Activated naive CD4-positive, alpha-beta T cell treated with Interleukin-2 at 50 U/mL for 16 hours (primary cell): ENCODE measurements around the gene ANOS1.
A peak's percentile ranks its signal among the peaks of the same experiment; 100 is the strongest.
"Not testable (repeated sequence)": the region's sequence is repeated elsewhere in the genome, so short reads cannot be mapped to it uniquely, and the experiment has no call there.

Experiments used
- DNase-seq: peaks from one replicate; pipeline ENCODE4 v3.0.0-alpha.2; 2020

ANOS1 gene, protein sequence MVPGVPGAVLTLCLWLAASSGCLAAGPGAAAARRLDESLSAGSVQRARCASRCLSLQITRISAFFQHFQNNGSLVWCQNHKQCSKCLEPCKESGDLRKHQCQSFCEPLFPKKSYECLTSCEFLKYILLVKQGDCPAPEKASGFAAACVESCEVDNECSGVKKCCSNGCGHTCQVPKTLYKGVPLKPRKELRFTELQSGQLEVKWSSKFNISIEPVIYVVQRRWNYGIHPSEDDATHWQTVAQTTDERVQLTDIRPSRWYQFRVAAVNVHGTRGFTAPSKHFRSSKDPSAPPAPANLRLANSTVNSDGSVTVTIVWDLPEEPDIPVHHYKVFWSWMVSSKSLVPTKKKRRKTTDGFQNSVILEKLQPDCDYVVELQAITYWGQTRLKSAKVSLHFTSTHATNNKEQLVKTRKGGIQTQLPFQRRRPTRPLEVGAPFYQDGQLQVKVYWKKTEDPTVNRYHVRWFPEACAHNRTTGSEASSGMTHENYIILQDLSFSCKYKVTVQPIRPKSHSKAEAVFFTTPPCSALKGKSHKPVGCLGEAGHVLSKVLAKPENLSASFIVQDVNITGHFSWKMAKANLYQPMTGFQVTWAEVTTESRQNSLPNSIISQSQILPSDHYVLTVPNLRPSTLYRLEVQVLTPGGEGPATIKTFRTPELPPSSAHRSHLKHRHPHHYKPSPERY

DNA sequence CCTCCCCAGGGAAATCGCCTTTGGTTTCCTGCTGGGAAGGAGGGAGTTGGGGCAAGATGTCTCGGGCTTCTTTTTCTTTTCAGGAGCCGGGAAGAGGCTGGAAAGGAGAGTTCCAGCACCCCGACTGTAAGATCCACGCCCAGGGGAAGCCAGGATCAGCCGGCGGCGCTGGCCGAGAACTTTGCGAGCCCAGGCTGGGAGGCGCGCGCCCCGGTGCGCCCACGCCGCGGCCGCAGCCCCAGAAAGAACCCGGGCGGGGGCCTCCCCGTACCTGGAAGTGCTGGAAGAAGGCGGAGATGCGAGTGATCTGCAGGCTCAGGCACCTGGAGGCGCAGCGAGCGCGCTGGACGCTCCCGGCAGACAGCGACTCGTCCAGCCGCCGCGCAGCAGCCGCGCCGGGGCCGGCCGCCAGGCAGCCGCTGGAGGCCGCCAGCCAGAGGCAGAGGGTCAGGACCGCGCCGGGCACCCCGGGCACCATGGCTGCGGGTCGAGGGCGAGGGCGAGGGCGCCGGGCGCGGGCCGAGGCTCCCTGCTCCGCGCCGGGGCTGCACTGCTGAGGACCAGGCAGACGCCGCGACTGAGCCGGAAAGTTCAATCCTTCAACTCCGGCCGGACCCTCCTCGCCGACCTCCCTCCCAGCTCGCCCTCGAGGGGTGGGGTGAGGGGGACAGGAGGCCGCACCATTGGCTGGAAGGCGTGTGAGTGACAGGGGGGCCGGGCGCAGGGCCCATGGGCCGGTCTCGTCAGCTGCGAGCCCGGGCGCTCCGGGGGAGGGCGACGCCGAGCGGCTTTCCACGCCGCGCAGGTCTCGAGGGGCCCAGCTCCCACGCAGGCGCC, at the start of gene ANOS1:
TSS of gene ANOS1 (minus strand) at position 579 of the 837 bp plus-strand sequence. CDS start at position 478, 101 bp downstream.
- DNase-seq: no peak

DNA sequence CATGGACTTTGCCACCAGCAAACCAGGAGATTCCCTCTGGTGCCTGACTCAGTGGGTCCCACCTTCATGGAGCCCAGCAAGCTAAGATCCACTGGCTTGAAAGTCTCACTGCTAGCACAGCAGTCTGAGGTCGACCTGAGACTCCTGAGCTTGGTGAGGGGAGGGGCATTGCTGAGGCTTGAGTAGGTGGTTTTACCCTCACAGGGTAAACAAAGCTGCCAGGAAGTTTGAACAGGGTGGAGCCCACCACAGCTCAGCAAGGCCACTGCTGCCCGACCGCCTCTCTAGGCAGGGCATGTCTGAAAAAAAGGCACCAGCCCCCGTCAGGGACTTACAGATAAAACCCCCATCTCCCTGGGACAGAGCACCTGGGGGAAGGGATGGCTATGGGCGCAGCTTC, 41.2 kb upstream of the ANOS1 start:
- no peak for DNase-seq

- DNase-seq: no peak
Measured at GRCh38 chrX:8760021-8760420, 28.1 kb upstream of the ANOS1 start.

GRCh38 chrX:8758706-8759105, 26.8 kb upstream of the ANOS1 start:
- DNase-seq: not testable (repeated sequence)

DNA sequence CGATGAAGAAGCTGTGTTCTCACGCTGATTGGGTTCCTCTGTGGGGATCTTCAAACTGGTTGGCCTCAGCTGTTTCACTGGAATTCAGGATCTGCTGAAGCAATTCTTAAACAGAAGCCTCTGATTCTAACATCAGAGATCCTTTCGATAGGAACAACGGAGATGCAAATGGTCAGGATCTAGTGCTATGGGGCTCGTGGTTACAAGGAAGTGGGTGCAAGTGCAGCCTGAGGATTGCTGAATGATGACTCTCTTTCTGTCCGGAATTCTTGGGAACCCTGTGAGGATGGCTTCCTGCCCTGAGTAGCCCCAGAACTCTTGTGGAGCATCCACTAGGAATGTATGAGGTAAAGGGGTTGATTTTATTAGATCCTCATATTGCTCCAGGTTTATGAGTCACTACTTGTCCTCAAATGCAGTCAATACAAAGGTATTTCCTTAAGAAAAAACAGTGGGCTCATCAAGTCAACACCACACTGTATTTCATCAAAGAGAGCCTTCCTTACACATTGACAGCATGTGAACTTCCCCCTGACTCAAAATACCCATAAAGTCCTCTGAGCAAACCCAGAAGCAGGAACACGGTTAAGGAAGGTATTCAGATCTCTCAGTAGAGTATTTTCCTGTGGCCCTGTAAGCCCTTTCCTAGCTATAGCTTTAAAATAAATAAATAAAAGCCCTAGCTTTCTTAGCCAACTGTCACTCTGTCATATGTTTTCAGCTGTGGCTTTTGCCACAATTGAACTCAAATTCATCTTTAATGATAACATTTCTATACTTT, 25.9 kb upstream of the ANOS1 start:
- DNase-seq: not testable (repeated sequence)

- DNase-seq: no peak
Measured at GRCh38 chrX:8755813-8756212, 23.9 kb upstream of the ANOS1 start.

GRCh38 chrX:8755116-8755515, 23.2 kb upstream of the ANOS1 start:
- no peak for DNase-seq

DNA sequence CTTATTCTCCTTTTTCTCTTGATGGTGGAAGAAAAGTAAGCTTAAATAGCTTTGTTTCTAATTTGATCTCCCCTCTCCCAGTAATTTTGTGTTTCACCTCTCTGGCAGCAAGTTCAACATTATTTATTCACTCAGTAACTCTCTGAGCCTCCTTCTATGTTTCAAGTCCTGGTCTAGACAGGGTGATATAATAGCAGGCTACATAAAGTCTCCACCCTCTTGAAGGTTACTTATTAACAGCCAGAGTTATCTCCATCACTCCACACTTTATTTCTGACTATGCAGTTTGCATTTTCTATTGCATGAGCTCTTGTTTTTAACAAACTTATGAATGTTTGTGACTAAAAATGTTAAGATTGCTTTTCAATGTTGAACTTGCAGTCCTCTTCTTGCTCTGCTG, 17.8 kb upstream of the ANOS1 start:
- DNase-seq: no peak

GRCh38 chrX:8748855-8749254, 16.9 kb upstream of the ANOS1 start:
- no peak for DNase-seq

DNA sequence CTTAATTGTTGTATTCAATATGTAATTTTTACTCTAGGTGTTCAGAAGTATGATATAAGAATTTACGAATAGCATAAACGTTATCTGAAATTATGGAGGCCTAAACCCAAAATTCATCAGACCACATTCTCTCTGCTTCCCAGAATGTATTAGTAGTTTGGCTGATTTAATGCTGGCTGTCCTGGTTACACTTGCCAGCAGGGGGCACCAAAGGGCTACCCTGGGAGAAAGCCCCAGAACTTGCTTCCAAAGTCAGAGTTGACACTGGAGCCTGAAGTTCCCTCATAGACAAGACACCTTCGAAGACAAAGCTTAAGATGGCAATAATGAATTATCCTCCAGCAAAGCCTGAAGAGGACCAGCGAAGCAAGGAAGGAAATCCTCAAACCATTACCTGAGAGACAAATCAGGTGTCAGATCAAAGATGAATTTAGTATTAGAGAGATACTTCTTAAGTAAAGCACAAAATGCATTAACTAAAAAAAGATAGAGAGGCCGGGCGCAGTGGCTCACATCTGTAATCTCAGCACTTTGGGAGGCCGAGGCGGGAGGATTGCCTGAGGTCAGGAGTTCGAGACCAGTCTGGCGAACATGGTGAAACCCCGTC, 11.3 kb upstream of the ANOS1 start:
- peak; percentile 57 for DNase-seq

DNA sequence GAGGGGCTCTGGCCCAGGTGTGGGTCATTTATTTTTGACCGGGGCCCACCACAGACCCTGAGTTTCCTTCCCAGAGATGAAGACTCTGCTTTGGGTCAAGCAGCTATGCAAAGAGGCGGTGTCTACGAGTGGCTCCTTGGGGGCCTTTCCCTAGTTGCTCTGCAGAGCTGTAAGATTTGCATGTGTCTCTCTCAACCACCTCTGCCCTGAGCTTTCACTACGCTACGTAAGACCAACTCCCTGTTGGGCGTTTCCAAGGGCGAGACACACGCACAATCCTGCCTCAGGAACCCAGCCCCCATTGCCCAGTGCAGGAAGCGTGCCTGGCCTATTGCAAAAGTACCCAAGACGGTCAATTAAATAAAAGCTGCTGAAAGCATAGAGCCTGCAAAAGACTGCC, 10.0 kb upstream of the ANOS1 start:
- DNase-seq: no peak

DNA sequence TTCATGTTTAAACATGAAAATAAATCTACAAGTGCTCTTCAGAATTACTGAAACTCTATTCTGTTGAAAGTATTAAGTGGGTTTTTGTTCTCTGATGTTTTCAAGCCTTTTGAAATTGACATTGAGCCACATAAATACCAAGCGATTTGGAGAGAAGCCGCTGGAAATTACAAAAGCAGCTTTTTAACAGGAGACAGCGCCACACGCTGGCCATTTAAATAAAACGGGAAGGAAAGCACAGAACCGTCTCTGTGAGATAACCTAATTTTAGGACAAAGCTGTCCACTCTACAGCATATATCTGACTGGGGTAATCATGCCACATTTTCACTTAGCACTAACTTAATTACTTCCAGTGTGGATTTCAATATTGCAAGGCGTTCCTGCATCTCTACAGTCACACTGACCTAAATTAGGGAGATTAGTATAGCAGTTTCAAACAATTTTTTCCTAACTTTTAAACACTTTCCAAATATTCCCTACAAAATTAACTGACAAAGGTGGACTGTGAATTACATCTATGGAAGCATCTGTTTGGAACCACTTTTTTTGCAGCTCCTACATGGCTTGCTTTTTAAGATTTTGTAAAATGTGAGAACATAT, 6.8 kb upstream of the ANOS1 start:
- peak; percentile 3 for DNase-seq

GRCh38 chrX:8737883-8738282, 5.9 kb upstream of the ANOS1 start:
- DNase-seq: no peak

DNA sequence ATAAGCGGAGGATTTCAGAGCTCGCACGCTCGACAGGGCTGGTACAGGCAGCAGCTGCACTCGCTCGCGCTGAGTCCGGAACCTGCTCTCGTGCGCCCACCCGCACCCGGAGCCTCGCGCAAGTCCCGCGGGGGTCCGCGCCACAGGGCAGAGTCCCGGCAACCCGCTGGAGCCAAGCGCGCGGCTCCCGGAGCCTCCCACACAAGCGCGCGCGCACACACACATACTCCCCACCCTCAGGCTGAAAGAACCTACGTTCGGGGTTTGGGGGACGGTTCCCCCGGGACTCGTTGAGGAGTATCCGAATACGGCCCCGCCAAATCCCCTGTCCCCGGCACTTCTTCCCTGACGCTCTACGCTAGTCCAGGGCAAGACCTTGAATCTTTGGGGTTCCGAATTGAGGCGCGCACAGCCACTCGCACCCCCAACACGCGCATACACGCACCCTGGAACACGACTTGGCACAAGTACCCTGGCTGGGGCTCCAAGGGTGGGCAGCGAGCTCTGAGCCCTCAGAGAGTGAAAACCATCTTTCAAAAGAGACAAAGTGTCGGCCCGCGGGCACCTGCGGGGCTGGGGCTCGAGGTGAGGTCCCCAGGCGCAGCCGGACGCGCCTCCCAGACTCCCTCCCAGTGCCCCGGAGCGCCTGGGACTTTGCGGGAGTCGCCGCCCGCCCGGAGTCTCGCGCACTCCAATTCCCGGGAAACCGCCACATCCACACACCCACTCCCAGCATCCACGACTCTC, 952 bp downstream of the ANOS1 start:
- no peak for DNase-seq

DNA sequence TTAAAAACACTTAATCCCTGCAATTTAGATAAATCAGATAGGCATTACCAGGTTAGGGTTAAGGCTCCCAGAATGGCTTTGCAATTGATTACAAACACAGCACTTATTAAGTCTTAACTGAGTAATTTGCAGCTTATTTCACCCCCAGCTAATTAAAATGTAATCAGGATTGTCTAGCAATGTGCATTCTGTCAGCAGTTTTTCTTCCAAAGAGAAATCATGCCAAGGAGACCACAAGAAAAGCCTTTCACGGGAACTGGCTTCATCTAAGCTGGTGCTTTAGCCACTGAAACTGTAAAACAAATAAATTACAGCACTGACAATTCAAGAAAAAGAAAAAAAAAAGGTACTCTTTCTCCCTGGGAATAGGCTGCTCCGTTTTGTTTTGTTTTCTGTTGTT, 2.1 kb downstream of the ANOS1 start:
- no peak for DNase-seq

DNA sequence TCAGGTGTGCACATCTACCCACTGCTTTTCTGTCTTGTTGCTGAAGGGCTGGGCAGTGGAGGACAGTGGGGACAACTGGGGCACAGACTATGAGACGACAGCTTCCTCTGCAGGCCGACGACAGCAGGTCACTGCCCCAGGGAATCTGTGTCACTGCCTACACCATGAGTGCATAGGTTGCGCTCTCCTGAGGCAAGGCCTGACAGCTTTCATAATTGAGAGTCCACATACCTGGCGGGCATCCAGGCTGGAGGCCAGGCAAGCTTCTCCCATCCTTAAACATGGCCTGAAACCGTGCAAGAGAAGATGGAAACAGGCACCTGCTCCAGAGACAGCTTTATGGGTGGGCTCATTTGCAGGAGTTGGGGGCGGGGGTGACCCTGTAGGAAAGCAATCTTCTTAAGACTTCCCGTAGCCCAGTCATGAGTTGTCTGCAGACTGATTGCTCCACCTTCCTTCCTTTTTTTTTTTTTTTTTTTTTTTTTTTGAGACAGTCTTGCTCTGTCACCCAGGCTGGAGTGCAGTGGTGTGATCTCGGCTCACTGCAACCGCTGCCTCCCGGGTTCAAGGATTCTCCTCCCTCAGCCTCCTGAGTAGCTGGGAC, 2.9 kb downstream of the ANOS1 start:
- DNase-seq: no peak

GRCh38 chrX:8726031-8726652, 5.8 kb downstream of the ANOS1 start:
- DNase-seq: no peak

GRCh38 chrX:8724300-8724699, 7.6 kb downstream of the ANOS1 start:
- no peak for DNase-seq

DNA sequence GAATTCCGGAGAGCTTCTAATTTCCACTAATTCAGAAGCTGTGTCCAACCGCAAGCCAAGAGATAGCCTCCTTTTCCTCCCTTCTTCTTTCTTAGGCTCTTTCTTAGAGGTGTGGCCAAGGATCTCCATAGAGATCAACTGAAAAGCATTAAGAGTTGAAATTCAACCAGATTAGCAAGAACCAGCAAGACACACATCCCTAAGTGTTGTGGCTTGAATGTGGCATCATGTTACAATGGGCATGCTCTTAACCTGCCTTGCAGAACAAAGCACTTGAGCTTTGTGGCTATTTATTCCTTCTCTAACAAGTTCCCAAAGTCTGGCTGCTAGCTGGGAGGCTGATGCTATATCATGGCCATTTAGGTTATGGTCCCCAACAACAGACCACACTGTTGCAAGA, 10.4 kb downstream of the ANOS1 start:
- DNase-seq: no peak

DNA sequence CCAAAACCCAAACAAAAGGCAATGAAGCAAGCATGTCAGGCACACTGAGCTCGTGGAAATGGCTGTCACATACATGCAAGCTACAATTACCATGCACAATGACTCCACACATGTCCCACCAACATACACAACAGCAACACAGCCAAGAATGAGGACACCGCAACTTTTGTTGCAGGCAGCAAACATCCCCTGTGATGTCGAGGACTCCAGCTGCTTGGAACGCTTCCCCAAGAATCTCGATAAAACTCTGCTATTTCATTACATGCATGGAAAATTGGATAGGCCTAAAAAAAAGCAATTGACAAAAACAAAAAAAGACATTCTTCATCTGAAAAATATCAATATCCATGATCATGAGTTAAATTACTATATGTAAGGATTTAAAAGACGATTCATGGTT, 11.8 kb downstream of the ANOS1 start:
- DNase-seq: no peak
